SK-N-SH (cell line): ENCODE data around the gene SIPA1. TPM values are rescaled to one million over a fixed set of nuclear protein-coding genes. Genes with fewer than 3 reads are reported as not detected.

Source experiments
- CTCF ChIA-PET: fragments of 300-600, 350-600 bp; formaldehyde crosslinking; extraction: SDS; loops from one replicate; lab custom pipeline; 2021; lab: Yijun Ruan, JAX
- POLR2A ChIA-PET: fragments of 350-600 bp; sonication (Branson Sonifier 250); formaldehyde crosslinking; extraction: SDS; loops from one replicate; lab custom pipeline; 2020; ENCODE audit warnings: antibody characterized with exemption, inconsistent platforms; lab: Yijun Ruan, JAX
- DNase-seq: peaks from one replicate; pipeline ENCODE4 v3.0.0; 2012
- H2AFZ ChIP-seq: fragments of 200-600 bp; sonication (generic); 2 replicates; pipeline ENCODE4 v1.8.1; 2016; ENCODE audit warnings: antibody characterized with exemption, mild to moderate bottlenecking, low read depth
- H3F3A ChIP-seq: fragments of 200-600 bp; sonication (generic); replicated peaks from 2 replicates; pipeline ENCODE3; 2016; ENCODE audit warnings: antibody characterized with exemption, mild to moderate bottlenecking; ENCODE audit not compliant: insufficient read depth
- H3K27ac ChIP-seq, 2 experiments: fragments of 200-500 bp in 1 of 2; fragments of 200-600 bp in 1 of 2; sonication (Bioruptor generic) in 1 of 2; sonication (generic), shearing (Covaris generic) in 1 of 2; 2 replicates each; pipeline versions ENCODE4 v1.5.1 to v1.6.1; 2014 to 2016; ENCODE audit warnings: low read depth in 2 of 2, inconsistent platforms in 1 of 2, low read length in 1 of 2, mild to moderate bottlenecking in 1 of 2, mixed read lengths in 1 of 2
- H3K27me3 ChIP-seq: fragments of 200-600 bp; sonication (generic), shearing (Covaris generic); 2 replicates; pipeline ENCODE4 v1.6.1; 2016; ENCODE audit warnings: mixed run types; ENCODE audit not compliant: insufficient read depth
- H3K36me3 ChIP-seq, 2 experiments: fragments of 200-500 bp in 1 of 2; fragments of 200-600 bp in 1 of 2; sonication (Bioruptor generic) in 1 of 2; sonication (generic) in 1 of 2; replicated peaks in 1 of 2; 2 replicates each; pipeline versions ENCODE3 to v1.5.1; 2014 to 2016; ENCODE audit warnings: low read length in 1 of 2, mild to moderate bottlenecking in 1 of 2; ENCODE audit not compliant: insufficient read depth in 2 of 2, control insufficient read depth in 1 of 2
- H3K4me1 ChIP-seq, 2 experiments: fragments of 200-500 bp in 1 of 2; fragments of 200-600 bp in 1 of 2; sonication (Bioruptor generic) in 1 of 2; sonication (generic), shearing (Covaris generic) in 1 of 2; 2 replicates each; pipeline versions ENCODE4 v1.5.1 to v1.6.1; 2014 to 2016; ENCODE audit warnings: low read depth in 1 of 2, low read length in 1 of 2, mixed run types in 1 of 2; ENCODE audit not compliant: insufficient read depth in 2 of 2, control insufficient read depth in 1 of 2
- H3K4me2 ChIP-seq: fragments of 200-600 bp; sonication (generic), shearing (Covaris generic); 2 replicates; pipeline ENCODE4 v1.6.1; 2017; ENCODE audit warnings: mixed run types
- H3K4me3 ChIP-seq, 2 experiments: fragments of 200-500 bp in 1 of 2; fragments of 200-600 bp in 1 of 2; sonication (Bioruptor generic) in 1 of 2; sonication (generic), shearing (Covaris generic) in 1 of 2; 2 replicates each; pipeline versions ENCODE4 v1.5.1 to v1.8.1; 2014 to 2016; ENCODE audit warnings: low read depth in 2 of 2, inconsistent platforms in 1 of 2, low read length in 1 of 2, mild to moderate bottlenecking in 1 of 2, mixed read lengths in 1 of 2, moderate library complexity in 1 of 2
- H3K79me2 ChIP-seq: fragments of 200-600 bp; sonication (generic); 2 replicates; pipeline ENCODE4 v1.8.1; 2017; ENCODE audit warnings: mild to moderate bottlenecking; ENCODE audit not compliant: insufficient read depth
- H3K9ac ChIP-seq: fragments of 200-600 bp; sonication (generic); 2 replicates; pipeline ENCODE4 v1.6.1; 2017; ENCODE audit warnings: mixed run types
- H3K9me2 ChIP-seq: fragments of 200-600 bp; sonication (generic); 2 replicates; pipeline ENCODE4 v1.6.1; 2017; ENCODE audit warnings: mixed run types
- H3K9me3 ChIP-seq: fragments of 200-600 bp; sonication (generic); 2 replicates; pipeline ENCODE4 v1.6.1; 2017; ENCODE audit warnings: mixed run types, mild to moderate bottlenecking, moderate library complexity
- H4K20me1 ChIP-seq: fragments of 200-600 bp; sonication (generic); 2 replicates; pipeline ENCODE4 v1.6.1; 2017; ENCODE audit warnings: mild to moderate bottlenecking, mixed run types; ENCODE audit not compliant: insufficient read depth
- ELF1 ChIP-seq: IDR thresholded peaks from 2 replicates; pipeline ENCODE4 v1.4.0; 2012
- EP300 ChIP-seq, 2 experiments: IDR thresholded peaks; 2 replicates each; pipeline versions ENCODE4 v1.4.0 to v1.6.1; 2012; ENCODE audit warnings: borderline replicate concordance in 1 of 2, low read depth in 1 of 2, low read length in 1 of 2
- FOXM1 ChIP-seq: IDR thresholded peaks from 2 replicates; pipeline ENCODE4 v1.4.0; 2012; ENCODE audit warnings: low read depth, mild to moderate bottlenecking
- GATA2 ChIP-seq: sonication (generic); formaldehyde crosslinking; IDR thresholded peaks from 2 replicates; pipeline ENCODE4 v1.5.0; 2020; ENCODE audit warnings: mild to moderate bottlenecking, missing genetic modification reagents
- JUND ChIP-seq: IDR thresholded peaks from 2 replicates; pipeline ENCODE4 v1.4.0; 2012
- MEF2A ChIP-seq: IDR thresholded peaks from 2 replicates; pipeline ENCODE4 v1.4.0; 2012; ENCODE audit warnings: low read depth, borderline replicate concordance
- MXI1 ChIP-seq: IDR thresholded peaks from 2 replicates; pipeline ENCODE4 v1.6.1; 2012; ENCODE audit warnings: mild to moderate bottlenecking, low read depth, low read length, improper control_type of control experiment
- POLR2AphosphoS5 ChIP-seq: IDR thresholded peaks from 2 replicates; pipeline ENCODE4 v1.6.1; 2012; ENCODE audit warnings: low read depth, low read length
- RAD21 ChIP-seq: IDR thresholded peaks from 2 replicates; pipeline ENCODE4 v1.6.1; 2012; ENCODE audit warnings: mild to moderate bottlenecking, low read length
- RXRA ChIP-seq: IDR thresholded peaks from 2 replicates; pipeline ENCODE4 v1.4.0; 2012; ENCODE audit warnings: low read depth, mild to moderate bottlenecking, borderline replicate concordance
- SMC3 ChIP-seq: IDR thresholded peaks from 2 replicates; pipeline ENCODE4 v1.6.1; 2012; ENCODE audit warnings: low read depth, low read length, improper control_type of control experiment
- TAF1 ChIP-seq: IDR thresholded peaks from 2 replicates; pipeline ENCODE4 v1.6.1; 2012; ENCODE audit warnings: low read depth, mild to moderate bottlenecking, low read length, moderate library complexity, borderline replicate concordance
- TCF12 ChIP-seq: IDR thresholded peaks from 2 replicates; pipeline ENCODE4 v1.4.0; 2012
- WGBS: methylation state at CpG from one replicate; pipeline ENCODE4 v1.1.6; 2017; ENCODE audit warnings: low lambda C conversion rate; 5-methylcytosine and 5-hydroxymethylcytosine counted together
- polyA plus RNA-seq, 3 experiments: library from polyadenylated mRNA; depleted of rRNA; stranded (reverse); fragments of >200 nt; gene quantifications; 2 replicates each; pipeline ENCODE4 v1.2.3, GENCODE V29; 2012
- TF ChIP-seq, protein P1 (sequence below): IDR thresholded peaks from 2 replicates; pipeline ENCODE4 v1.4.0; 2012; ENCODE audit warnings: low read depth, borderline replicate concordance
- TF ChIP-seq, protein P2 (sequence below): IDR thresholded peaks from 2 replicates; pipeline ENCODE4 v1.6.1; 2012; ENCODE audit warnings: mild to moderate bottlenecking, low read depth, low read length, moderate library complexity
- TF ChIP-seq, protein P3 (sequence below): IDR thresholded peaks from 2 replicates; pipeline ENCODE4 v1.4.0; 2012; ENCODE audit warnings: low read depth
- TF ChIP-seq, protein P4 (sequence below): IDR thresholded peaks from 2 replicates; pipeline ENCODE4 v1.4.0; 2012; ENCODE audit warnings: low read depth, borderline replicate concordance
- TF ChIP-seq, protein P5 (sequence below): fragments of 150-350 bp; IDR thresholded peaks from 2 replicates; pipeline ENCODE4 v1.6.1; 2017; ENCODE audit warnings: antibody characterized with exemption, low read length, low read depth, borderline replicate concordance
- TF ChIP-seq, protein P6 (sequence below): fragments of 200-600 bp; sonication (generic); IDR thresholded peaks from 2 replicates; pipeline ENCODE4 v1.6.1; 2017; ENCODE audit warnings: antibody characterized with exemption, mild to moderate bottlenecking, moderate library complexity

The SIPA1 gene
- polyA plus RNA-seq, 1 of the 3 experiments (the other 2 are of a cell fraction), result 18.7 TPM

DNA sequence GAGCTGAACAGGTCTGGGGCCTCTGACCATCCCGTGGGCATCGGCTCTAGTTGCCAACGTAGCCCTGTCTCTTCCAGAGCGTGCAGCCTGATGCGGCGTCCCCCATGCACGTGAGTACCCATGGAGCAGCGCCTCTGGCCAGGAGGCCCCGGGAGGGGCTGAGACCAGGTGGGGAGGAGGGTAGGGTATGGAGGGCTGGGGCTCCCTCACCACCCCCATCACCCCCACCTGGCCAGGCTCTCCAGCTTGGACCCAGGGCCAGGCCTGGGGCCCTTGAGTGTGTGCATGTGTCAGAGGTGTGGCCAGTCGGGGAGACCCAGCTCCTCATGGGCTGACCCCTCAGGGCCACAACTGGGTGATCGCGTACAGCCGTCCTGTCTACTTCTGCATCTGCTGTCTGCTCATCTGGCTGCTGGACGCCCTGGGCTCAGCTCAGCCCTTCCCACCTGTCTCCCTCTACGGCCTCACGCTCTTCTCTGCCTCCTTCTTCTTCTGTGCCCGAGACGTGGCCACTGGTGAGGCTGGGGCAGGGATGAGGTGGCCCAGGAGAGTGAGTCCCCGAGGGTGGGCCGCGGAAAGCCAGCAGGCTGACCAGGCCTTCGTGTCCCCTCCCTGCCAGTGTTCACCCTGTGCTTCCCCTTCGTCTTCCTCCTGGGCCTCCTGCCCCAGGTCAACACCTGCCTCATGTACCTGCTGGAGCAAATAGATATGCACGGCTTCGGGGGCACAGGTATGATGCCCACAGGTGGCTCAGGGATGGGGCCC lies 13.9 kb upstream of the SIPA1 start:
- Histone ChIP-seq H2AFZ (no peak overlapping the region), H3F3A (no peaks in the 10 kb centered on the region), H3K4me3 (no peak overlapping the region), H3K79me2 (peaks cover 25% of the 10 kb centered on the region; the same call in 1 of the 2 replicates), H3K9me2 (no peaks in the 10 kb centered on the region), H3K27me3 (no peaks in the 10 kb centered on the region), H3K27ac (no peak overlapping the region; a peak in 1 of 4 replicates), H3K9ac (no peak overlapping the region), H3K36me3 (peaks cover 16 to 89% of the 10 kb centered on the region in 2 experiments), H3K9me3 (no peaks in the 10 kb centered on the region), H3K4me2 (no peak overlapping the region), H3K4me1 (no peaks in the 10 kb centered on the region), H4K20me1 (0 out of 2 replicates have a peak, but pooled peaks cover 5% of the 10 kb centered on the region)
- TF ChIP-seq EP300 (IDR thresholded peaks at IDR 0.05; ENCODE audit: borderline replicate concordance in 1 of 2, low read depth in 1 of 2, low read length in 1 of 2) (no peak), POLR2AphosphoS5 (no peak), TAF1 (no peak), GATA2 (CRISPR knock-in tag) (no peak), MEF2A (no peak), RXRA (no peak), FOXM1 (no peak), MXI1 (no peak), ELF1 (no peak), RAD21 (no peak), JUND (no peak), TCF12 (no peak), SMC3 (no peak)
- TF ChIP-seq, protein P1, sequence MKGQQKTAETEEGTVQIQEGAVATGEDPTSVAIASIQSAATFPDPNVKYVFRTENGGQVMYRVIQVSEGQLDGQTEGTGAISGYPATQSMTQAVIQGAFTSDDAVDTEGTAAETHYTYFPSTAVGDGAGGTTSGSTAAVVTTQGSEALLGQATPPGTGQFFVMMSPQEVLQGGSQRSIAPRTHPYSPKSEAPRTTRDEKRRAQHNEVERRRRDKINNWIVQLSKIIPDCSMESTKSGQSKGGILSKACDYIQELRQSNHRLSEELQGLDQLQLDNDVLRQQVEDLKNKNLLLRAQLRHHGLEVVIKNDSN, result no peak
- TF ChIP-seq, protein P2, sequence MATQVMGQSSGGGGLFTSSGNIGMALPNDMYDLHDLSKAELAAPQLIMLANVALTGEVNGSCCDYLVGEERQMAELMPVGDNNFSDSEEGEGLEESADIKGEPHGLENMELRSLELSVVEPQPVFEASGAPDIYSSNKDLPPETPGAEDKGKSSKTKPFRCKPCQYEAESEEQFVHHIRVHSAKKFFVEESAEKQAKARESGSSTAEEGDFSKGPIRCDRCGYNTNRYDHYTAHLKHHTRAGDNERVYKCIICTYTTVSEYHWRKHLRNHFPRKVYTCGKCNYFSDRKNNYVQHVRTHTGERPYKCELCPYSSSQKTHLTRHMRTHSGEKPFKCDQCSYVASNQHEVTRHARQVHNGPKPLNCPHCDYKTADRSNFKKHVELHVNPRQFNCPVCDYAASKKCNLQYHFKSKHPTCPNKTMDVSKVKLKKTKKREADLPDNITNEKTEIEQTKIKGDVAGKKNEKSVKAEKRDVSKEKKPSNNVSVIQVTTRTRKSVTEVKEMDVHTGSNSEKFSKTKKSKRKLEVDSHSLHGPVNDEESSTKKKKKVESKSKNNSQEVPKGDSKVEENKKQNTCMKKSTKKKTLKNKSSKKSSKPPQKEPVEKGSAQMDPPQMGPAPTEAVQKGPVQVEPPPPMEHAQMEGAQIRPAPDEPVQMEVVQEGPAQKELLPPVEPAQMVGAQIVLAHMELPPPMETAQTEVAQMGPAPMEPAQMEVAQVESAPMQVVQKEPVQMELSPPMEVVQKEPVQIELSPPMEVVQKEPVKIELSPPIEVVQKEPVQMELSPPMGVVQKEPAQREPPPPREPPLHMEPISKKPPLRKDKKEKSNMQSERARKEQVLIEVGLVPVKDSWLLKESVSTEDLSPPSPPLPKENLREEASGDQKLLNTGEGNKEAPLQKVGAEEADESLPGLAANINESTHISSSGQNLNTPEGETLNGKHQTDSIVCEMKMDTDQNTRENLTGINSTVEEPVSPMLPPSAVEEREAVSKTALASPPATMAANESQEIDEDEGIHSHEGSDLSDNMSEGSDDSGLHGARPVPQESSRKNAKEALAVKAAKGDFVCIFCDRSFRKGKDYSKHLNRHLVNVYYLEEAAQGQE, result no peak
- TF ChIP-seq, protein P3, sequence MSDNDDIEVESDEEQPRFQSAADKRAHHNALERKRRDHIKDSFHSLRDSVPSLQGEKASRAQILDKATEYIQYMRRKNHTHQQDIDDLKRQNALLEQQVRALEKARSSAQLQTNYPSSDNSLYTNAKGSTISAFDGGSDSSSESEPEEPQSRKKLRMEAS, result no peak
- TF ChIP-seq, protein P4, sequence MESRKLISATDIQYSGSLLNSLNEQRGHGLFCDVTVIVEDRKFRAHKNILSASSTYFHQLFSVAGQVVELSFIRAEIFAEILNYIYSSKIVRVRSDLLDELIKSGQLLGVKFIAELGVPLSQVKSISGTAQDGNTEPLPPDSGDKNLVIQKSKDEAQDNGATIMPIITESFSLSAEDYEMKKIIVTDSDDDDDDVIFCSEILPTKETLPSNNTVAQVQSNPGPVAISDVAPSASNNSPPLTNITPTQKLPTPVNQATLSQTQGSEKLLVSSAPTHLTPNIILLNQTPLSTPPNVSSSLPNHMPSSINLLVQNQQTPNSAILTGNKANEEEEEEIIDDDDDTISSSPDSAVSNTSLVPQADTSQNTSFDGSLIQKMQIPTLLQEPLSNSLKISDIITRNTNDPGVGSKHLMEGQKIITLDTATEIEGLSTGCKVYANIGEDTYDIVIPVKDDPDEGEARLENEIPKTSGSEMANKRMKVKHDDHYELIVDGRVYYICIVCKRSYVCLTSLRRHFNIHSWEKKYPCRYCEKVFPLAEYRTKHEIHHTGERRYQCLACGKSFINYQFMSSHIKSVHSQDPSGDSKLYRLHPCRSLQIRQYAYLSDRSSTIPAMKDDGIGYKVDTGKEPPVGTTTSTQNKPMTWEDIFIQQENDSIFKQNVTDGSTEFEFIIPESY, result no peak
- TF ChIP-seq, protein P5, sequence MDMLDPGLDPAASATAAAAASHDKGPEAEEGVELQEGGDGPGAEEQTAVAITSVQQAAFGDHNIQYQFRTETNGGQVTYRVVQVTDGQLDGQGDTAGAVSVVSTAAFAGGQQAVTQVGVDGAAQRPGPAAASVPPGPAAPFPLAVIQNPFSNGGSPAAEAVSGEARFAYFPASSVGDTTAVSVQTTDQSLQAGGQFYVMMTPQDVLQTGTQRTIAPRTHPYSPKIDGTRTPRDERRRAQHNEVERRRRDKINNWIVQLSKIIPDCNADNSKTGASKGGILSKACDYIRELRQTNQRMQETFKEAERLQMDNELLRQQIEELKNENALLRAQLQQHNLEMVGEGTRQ, result no peak
- TF ChIP-seq, protein P6, sequence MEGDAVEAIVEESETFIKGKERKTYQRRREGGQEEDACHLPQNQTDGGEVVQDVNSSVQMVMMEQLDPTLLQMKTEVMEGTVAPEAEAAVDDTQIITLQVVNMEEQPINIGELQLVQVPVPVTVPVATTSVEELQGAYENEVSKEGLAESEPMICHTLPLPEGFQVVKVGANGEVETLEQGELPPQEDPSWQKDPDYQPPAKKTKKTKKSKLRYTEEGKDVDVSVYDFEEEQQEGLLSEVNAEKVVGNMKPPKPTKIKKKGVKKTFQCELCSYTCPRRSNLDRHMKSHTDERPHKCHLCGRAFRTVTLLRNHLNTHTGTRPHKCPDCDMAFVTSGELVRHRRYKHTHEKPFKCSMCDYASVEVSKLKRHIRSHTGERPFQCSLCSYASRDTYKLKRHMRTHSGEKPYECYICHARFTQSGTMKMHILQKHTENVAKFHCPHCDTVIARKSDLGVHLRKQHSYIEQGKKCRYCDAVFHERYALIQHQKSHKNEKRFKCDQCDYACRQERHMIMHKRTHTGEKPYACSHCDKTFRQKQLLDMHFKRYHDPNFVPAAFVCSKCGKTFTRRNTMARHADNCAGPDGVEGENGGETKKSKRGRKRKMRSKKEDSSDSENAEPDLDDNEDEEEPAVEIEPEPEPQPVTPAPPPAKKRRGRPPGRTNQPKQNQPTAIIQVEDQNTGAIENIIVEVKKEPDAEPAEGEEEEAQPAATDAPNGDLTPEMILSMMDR, result no peak
- 97% methylated on average over 22 of the region's 25 CpGs for WGBS
- no peak for DNase-seq
- CTCF ChIA-PET, result interaction anchor here (1.4 kb wide), 1 partner anchor 51 kb away, joined by 3 read pairs; no protein-coding TSS in a partner anchor
- POLR2A ChIA-PET, result interaction anchor here (1.6 kb wide), 1 partner anchor 9 kb away, joined by 5 read pairs; no protein-coding TSS in a partner anchor
